ENCODE data around the gene GPC6.
"Not testable (repeated sequence)": the region's sequence is repeated elsewhere in the genome, so short reads cannot be mapped to it uniquely, and the experiment has no call there.

The GPC6 gene

DNA sequence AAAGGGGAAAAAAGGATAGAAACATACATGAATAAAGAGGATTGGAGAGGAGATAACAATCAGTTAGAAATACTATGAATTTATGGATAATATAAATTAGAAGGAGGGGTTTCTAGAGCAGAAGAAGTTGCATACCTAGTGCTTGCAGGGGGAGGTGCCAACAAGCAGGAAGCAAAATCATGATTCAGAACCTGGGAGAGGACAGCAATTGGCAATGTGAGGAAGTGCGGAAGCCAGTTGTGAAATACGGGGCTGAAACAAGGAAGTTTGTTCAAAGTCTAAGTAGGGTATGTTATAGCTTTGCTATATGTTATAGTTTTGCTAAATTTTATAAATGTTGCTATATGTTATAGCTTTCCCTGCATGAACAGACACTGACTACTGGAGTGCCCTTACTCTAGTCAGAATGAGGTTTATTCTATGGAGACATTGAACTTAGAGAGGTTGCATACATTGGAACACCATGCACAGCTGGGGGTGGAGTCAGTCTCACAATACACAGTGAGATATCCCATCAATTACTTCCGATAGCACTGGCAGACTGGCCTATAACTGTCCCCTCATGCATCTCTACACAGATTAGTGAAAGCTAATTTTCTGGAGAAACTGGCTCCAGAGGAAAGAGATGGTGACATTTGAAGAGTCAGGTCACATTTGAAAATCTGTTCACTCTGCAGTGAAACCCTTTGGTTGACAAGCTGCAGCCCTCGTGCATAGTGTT lies 92.1 kb downstream of the GPC6 start:
- in situ Hi-C loops (cut with HindIII; ENCODE audit: low sequenced_read_pairs): no loop called here

DNA sequence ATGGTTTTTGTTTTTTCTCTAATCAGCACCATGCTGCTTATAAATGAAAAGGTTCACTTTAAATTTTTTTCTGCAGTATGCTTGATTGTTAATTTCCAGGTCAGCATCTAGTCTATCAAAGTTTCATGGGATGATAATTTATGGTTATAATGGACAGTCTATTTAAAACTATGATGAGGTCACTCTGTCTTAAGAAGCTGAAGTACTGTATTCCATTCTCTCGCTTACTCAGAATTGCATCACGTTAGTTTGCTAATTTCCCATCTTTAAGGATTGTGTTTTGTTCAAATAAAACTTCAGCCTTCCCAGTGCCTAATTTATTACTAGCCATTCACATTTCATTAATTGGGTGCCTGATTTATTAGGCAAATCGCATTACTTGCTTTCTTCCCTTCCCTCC lies 94.3 kb downstream of the GPC6 start:
- in situ Hi-C loops (cut with HindIII; ENCODE audit: low sequenced_read_pairs): no loop called here

- in situ Hi-C loops (cut with HindIII; ENCODE audit: low sequenced_read_pairs): not testable (repeated sequence)
These were observed 97.3 kb downstream of the GPC6 start for GRCh38 chr13:93323880-93324279.

DNA sequence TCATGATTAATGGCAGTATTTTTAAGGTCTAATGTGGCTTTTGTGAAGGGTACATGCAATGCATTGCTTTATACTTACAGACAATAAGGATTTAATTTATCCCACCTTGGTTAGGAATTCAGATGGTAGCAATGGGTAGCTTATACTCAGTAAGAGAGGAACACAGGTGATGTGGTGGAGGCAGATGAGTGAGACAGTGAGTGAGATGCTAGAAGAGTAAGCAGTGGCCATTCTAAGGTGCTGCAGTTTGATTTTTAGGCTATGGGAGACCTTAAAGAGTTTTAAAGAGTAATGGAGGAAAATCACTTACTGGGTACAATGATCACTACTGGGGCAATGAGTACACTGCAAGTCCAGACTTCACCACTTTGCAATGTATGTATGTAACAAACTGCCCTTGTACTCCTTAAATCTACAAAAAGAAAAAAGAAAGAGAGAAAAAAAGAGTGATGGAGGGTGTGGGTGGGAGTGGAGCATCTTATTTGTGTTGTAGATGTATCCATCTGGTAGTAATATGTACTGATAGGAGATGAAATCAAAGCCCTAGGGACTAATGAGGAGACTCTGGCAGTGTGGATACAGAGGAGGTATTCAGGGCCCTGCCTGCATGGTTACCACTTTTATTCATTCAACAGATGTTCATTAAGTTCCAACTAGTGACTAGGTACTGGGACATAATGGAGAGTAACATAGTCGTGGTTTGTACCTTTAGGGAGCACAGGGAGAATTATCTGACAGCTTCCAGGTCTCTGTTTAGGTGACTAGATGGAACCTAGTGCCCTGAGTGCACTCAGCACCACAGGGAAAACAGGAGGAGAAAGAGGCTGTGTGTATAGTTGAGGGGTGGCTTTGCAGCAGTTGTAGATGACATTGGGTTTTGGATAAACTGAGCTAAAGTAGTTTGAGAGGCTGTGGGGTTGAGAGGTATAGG lies 99.0 kb downstream of the GPC6 start:
- in situ Hi-C loops (cut with HindIII; ENCODE audit: low sequenced_read_pairs): no loop called here

GRCh38 chr13:93326234-93326811 lies 99.7 kb downstream of the GPC6 start:
- in situ Hi-C loops (cut with HindIII; ENCODE audit: low sequenced_read_pairs): no loop called here

DNA sequence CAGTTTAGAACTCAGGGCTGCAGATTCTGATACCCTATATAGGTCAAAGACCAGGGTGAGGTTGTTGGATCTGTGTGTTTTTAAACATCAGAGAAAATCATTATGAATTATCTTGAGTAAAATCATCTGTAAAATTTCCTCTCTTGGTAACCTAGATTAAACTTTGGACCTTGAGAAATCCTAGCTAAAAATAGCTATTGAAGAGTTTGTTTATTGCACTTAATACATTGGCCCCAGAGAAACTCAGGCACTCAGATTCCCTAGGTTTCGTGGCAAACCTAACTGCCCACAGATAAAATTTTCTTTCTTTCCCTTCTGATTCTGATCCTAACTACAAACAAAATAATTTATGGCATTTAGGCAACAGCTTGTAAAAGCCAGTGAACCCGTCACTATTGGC lies 102.3 kb downstream of the GPC6 start:
- in situ Hi-C loops (cut with HindIII; ENCODE audit: low sequenced_read_pairs): no loop called here

DNA sequence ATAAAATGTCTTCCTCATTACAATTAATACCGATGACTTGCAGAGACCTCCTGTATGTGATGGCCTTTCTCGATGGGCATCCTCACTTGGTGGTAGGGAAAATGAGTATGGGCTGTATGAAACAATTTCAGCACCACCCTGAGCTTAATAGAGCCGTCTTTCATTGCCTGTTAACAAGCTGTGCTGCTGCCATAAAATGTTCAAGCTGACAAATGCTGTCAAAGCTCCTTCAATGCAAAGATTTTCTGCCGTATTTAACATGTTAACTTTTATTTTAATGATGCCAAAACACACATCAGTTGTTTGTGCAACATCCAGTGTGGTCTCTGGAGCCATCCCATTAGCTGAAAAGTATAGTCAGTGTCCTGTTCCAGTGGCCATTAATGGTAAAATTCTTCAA lies 110.1 kb downstream of the GPC6 start:
- in situ Hi-C loops (cut with HindIII; ENCODE audit: low sequenced_read_pairs): no loop called here

GRCh38 chr13:93338030-93338429 lies 111.4 kb downstream of the GPC6 start:
- in situ Hi-C loops (cut with HindIII; ENCODE audit: low sequenced_read_pairs): no loop called here

DNA sequence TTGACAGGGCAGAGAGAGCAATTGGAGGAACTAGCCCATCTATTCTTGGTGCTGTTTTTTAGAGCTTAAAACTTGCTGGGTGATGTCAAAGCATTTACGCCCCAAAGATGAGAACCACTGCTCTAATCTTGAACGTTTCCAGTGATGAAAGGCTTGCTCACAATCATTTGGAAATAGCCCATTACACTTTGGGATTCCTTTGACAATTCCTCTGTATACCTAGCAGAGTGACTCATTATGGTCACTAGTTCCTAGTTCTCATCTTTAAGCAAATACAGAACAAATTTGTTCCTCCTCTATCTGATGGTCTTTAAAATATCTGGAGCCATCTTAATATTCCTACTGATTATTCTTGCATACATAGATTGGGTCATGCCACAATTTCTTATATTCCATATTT lies 112.3 kb downstream of the GPC6 start:
- in situ Hi-C loops (cut with HindIII; ENCODE audit: low sequenced_read_pairs): no loop called here

DNA sequence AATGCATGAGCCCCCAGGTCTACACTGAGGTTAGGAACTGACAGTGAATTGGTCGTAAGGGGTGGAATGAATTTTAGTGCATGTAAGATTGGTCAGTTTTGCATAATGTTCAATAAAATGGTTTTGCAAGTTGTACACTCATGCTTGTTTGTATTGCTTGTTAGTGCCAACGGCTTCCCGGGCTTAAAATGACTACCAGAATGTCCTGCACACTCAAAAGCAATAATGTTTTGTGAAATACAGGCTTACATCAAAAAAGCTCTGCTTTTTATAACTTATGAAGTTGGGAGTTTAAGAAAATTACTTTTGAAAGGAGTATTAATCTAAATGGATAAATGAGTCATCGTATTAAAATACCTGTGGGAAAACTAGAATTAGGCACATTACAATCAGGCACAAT lies 112.9 kb downstream of the GPC6 start:
- in situ Hi-C loops (cut with HindIII; ENCODE audit: low sequenced_read_pairs): no loop called here

DNA sequence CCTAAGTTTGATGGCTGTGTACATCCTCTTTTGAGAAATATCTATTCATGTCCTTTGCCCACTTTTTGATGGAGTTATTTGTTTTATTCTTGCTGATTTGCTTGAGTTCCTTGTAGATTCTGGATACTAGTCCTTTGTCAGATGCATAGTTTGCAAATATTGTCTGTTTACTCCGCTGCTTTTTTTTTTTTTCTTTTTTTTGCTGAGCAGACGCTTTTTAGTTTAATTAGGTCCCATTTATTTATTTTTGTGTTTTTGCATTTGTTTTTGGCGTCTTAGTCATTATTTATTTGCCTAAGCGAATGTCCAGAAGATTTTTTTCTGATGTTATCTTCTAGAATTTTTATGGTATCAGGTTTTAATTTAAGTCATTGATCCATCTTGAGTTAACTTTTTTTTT lies 114.9 kb downstream of the GPC6 start:
- in situ Hi-C loops (cut with HindIII; ENCODE audit: low sequenced_read_pairs): no loop called here

- in situ Hi-C loops (cut with HindIII; ENCODE audit: low sequenced_read_pairs): no loop called here
These were observed 116.5 kb downstream of the GPC6 start for GRCh38 chr13:93343097-93343496.

DNA sequence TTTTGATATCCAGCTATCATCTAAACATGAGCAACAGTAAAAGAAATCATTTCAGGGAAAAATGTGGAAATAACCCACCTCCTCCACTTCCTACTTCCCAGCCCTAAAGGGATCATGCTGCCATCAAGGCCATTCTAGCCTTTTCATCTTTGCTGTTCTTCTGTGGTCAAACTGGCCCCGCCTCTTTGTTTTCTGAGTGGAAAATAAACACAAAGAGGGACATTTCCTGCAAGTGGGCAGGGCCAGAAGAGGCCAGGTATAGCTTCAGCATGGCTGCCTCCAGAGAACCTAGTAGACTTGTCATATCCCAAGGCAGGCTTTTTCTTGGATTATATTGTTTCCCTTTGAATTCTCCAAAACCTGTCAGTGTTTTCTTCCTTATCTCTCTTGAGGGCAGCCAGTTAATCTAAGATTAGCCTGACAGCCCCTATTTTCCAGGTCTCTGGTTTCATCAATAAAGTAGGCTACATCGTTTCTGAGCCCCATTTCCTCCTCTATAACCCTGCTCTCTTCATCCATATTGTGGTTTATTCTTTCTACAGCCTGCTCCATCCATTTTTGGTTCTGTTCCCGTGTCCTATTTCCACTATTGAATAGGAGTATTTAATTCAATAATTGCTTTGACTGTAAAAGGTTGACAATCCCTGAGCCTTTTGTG lies 117.6 kb downstream of the GPC6 start:
- in situ Hi-C loops (cut with HindIII; ENCODE audit: low sequenced_read_pairs): no loop called here

GRCh38 chr13:93345024-93345423 lies 118.4 kb downstream of the GPC6 start:
- in situ Hi-C loops (cut with HindIII; ENCODE audit: low sequenced_read_pairs): no loop called here

GRCh38 chr13:93345770-93346169 lies 119.2 kb downstream of the GPC6 start:
- in situ Hi-C loops (cut with HindIII; ENCODE audit: low sequenced_read_pairs): no loop called here

- in situ Hi-C loops (cut with HindIII; ENCODE audit: low sequenced_read_pairs): no loop called here
These were observed 126.0 kb downstream of the GPC6 start for GRCh38 chr13:93352616-93353015.

- in situ Hi-C loops (cut with HindIII; ENCODE audit: low sequenced_read_pairs): no loop called here
These were observed 128.5 kb downstream of the GPC6 start for GRCh38 chr13:93355094-93355493.

- in situ Hi-C loops (cut with HindIII; ENCODE audit: low sequenced_read_pairs): no loop called here
These were observed 129.9 kb downstream of the GPC6 start for GRCh38 chr13:93356469-93356868.

- in situ Hi-C loops (cut with HindIII; ENCODE audit: low sequenced_read_pairs): no loop called here
These were observed 133.4 kb downstream of the GPC6 start for GRCh38 chr13:93360021-93360420.

GRCh38 chr13:93361703-93362102 lies 135.1 kb downstream of the GPC6 start:
- in situ Hi-C loops (cut with HindIII; ENCODE audit: low sequenced_read_pairs): no loop called here

- in situ Hi-C loops (cut with HindIII; ENCODE audit: low sequenced_read_pairs): no loop called here
These were observed 137.6 kb downstream of the GPC6 start for GRCh38 chr13:93364166-93364565.
